GM18867 (cell line): ENCODE measurements around the gene SMARCAL1.

Source experiments
- ATAC-seq: cut with Tn5 transposase; IDR thresholded peaks from one replicate; pipeline ENCODE4 v1.9.1; 2021; ENCODE audit warnings: mild to moderate bottlenecking, moderate library complexity; ENCODE audit not compliant: unreplicated experiment

The SMARCAL1 gene

DNA sequence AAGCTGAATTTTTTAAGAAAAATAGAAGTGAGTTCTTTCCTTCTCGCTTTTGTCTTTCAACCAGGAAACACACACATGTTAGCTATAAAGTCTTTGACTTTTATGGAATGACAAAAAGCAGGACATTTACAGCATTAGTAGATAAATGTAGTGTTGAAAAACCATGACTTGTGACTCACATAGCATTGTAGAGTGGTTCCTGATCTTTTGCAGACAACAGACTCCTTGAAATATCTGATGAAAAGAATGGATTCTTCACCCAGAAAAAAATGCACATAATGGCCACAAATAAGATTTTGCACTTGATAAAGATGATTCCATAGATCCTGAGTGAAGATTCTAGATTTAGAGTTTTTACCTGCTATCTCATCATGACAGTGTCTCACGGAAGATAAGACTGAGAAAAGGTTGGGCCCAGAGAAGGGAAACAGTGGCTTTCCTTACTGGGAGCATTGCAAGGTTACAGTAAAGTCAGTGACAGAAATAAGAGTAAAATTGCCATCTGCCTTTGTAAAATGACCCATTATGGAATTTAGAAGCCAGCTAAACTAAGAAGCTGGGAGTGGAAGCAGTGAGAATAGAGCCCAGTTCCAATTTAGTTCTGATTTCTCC lies 14.0 kb downstream of the SMARCAL1 start:
- ATAC-seq = no peak

DNA sequence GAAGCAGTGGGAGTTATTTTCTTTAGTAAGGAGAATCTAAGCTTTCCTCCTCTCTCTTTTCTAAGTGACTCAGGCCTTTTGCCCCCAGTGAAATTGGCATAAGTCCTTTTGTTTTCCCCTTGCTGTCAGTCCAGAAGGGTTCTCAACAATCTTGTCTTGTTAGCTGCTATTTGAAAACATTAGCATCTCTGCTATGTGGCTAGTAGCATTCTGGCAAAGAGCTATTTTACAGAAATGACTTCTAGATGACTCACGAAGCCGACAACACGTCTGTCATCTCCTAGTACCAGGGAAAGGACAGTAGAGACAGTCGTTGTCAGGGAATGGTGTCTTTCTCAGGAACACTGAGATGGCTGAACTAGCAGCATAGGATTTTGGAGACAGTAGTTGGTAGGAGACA lies 14.7 kb downstream of the SMARCAL1 start:
- no peak for ATAC-seq

DNA sequence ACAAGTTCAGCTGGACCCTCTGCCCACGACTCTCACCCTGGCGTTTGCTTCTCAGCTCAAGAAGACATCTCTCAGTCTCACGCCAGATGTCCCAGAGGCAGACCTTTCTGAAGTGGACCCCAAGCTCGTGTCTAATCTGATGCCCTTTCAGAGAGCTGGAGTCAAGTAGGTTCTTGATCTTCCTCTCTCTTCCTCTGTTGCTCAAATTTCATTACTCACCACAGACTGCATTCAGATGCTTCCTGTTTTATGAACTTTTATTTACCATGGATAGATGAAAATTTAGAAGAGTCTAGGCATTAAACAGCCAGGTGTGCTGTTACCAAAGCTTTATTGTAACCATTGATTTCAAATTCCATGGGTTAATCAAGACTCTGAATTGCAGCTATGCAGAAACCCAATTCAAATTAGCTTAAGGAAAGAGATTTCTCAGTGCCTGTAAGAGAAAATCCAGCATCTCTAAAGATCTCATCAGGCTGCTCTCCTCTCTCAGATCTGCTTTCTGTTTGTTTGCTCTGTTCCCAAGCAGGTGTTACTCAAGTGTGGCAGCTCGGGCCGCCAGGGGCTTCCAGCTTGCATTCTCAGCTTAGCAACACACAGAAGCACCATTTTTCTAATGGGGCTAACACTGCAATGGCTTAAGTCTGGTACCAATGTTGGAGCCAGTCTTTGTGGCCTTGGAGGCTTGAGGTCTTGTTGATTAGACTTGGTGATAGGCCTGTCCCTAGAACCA lies 16.5 kb downstream of the SMARCAL1 start:
- ATAC-seq = no peak

DNA sequence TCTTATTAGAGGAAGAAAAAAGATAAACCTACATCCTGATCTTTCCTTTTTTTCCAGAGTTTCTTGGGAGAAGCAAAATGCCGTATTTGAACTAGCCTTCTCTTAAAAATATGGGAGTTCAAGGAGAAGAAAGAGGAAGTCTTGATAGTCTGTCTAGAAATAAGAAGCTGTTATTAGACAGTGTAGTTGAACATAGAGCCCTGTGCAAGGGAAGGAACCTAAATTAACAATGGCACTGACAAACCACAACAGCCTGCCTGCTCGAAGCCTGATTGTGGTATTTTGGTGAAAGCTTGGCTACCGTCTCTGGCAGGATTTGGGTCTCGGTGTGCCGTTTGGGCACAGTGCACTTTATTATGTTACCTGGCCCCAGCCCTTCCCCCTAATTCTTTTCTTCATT lies 17.1 kb downstream of the SMARCAL1 start:
- ATAC-seq = no peak

DNA sequence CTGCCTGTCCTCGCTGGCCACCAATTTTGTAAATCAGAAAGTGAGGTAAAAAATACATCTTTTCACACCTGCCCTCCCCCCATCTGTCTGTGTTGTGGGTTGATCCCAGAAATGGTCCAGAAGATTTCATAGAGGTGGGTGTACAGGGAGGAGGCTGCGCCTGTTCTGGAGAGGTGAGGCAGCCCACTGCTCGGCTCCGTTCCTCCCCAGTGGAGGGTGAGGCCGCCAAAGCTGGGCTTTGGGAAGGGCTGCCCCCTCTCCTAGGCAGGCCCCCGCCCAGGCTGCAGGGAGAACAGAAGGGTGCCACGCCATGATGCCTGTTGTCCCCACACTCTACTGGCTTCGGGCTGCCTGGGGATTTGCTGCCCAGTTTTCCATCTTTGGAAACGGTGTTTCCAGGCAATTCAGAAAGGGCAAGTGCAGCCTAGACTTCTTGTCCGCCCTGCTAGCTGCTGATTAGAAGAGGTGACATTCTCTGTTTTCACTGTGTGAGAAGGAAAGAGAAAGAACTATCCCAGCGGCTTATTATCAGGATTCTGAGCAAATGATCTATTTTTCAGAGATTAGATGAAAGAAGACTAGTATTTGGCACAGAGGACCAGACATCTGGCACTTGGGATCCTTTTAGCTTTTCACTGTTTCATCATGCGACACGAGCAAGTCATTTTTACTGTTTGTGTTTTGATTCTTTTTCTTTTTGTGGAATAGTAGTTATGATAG lies 18.7 kb downstream of the SMARCAL1 start:
- ATAC-seq = no peak

DNA sequence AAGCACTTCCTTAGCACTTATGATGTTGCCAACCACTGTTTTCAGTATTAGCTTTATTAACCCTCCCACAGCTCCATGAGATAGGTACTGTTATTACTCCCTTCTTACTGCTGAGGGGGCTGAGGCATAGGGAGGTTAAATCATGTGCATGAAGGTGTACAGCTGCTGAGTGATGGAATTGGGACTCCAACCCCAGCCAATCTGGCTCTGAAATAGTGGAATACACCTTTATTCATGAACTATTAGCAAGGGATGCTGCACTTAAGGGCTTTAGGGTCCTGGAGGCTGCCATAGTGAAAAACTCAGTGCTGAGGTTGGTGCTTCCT lies 19.2 kb downstream of the SMARCAL1 start:
- no peak for ATAC-seq

DNA sequence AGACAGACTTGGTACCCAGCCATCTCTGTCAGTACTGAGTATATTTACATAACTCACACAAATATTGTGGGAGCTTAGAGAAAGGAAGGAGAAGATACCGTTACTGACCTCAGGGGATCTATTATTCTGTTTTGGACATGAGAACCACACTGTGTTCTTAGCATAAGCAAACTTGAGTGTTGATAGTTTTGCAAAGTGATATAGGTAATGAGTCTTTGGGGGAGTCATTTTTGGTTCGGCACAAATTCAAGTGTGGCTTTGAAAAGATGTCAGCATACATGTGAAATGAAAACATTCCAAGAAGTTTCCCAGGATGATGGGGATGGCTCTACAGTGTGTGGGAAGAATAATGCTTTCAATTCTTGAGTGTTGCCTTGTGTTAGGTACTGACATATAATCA lies 24.1 kb downstream of the SMARCAL1 start:
- ATAC-seq = no peak

DNA sequence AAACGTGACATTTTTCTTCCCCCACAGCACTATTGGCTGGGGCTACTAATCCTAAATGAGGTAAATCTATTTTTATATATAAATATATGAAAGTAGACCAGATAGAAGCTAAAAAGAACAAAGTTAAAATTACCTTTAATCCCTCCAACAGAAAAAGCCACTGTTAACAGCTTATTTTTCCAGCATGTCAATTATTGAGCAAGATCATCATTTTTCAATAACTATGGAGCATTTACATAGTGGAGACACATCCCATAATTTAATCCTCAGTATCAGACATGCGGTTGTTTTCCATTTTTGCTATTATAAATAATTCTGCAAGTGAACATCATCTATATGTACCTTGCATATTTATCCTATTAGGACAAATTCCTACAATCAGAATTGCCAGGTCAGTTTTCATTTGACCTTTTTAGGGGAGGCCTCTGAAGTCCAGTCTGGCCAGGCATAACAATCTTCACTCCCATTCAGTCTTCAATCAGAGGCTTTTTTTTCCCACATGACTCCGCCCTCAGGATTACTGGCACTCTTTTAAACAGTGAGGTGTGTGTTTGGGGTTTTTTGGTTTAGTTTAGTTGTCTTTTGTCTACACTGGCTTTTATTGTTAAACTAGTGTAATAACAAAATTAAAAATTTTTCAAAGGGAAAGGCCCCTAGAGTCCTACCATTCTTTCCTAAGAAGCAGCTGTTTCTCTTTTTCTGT lies 29.2 kb downstream of the SMARCAL1 start:
- ATAC-seq = no peak

DNA sequence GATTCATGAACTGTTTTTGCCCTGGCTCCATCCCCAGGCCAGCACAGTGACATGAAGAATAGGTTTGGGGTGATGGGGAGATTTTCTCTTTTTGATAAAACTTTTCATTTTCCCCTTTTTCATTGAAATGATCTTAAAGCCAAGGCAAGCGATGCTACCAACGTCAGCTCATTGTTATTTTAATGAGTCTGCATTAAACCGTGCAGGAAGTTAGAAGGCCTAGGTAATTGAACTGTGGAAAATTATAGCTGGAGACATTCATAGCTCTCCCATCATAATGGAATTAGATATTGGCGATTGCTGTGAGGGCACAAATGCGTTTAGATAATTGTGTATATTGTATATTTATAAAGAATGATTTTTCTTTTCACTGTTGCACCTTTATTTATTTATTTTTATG lies 33.2 kb downstream of the SMARCAL1 start:
- ATAC-seq = no peak

DNA sequence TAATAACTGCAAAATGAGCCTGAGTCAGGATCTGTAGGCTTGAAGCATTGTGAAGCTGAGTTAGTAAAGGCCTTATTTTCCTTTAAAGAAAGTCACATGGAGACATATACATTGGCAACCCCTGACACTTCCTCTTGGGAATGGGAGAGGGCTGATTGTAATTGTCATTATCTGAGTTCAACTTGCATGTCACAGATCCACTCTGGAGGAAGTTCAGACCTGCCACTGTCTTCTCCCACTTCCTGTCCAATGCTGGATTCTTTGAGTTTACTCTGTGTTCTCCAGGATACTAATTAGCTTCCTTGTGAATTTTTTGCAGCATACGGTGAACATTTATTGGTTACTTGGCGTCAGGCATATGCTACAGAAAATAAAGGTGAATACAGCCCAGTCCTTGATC lies 34.1 kb downstream of the SMARCAL1 start:
- ATAC-seq = no peak

DNA sequence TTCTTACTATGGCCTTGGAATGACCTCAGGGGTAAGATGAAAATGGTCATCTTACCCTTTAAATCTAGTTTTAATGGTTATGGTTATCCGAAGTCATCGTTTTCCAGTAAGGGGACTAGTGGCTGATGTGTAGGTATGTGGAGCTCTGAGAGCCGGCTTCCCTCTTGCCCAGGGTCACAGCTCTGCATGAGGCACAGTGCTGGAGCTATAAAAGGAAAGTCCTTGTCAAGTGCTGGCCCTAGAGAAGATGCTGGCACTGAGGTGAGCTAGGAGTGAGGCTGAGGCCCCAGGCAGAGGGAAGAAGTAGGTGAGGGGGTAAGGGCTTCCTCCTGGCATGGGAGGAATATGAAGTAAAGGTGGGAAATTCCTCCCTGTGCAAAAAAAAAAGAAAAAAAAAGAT lies 35.0 kb downstream of the SMARCAL1 start:
- no peak for ATAC-seq

DNA sequence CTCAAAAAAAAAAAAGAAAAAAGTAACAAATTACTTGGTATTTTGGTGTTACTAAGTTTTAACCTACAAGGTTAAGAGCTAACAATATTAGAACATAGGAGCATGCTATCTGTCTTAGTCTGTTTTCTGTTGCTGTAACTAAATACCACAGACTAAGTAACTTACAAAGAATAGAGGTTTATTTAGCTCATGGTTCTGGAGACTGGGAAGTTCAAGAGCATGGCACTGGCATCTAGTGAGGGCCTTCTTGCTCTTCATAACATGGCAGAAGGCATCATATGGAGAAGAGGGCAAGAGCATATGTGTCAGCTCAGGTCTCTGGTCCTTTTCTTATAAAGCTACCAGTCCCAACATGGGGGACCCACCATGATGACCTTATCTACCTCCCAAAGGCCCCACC lies 36.5 kb downstream of the SMARCAL1 start:
- no peak for ATAC-seq

DNA sequence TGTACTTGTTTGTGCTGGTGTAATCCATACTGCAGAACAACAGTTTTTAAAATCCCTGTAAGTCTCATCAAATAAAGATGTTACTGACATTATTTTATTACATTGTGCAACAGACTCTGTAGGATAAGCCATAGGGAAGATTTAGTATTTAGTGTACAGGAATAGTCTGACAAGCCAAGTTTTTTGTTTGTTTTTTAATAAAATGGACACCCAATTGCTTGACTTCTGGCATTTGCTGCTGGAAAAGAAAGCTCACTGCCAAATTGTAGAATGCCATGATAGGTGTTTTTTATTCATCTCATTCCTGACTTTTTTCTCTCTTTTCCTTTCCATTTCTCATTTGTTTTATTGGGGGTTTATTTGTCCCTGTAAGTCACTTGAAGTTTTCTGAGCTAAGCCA lies 38.1 kb downstream of the SMARCAL1 start:
- no peak for ATAC-seq

DNA sequence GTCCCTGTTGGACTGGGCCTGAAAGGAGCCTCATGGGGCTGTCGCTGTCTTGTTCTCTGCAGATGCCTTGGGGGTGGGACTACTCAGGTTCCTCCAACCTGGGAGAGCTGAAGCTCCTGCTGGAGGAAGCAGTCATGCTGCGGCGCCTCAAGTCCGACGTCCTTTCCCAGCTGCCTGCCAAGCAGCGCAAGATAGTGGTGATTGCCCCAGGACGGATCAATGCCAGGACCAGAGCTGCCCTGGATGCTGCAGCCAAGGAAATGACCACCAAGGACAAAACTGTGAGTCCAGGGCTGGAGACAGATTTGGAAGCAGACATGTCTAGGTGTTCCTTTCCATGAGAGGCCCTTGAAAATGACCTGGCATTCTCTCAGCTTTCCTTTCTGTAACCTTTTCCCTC lies 38.5 kb downstream of the SMARCAL1 start:
- ATAC-seq = no peak

DNA sequence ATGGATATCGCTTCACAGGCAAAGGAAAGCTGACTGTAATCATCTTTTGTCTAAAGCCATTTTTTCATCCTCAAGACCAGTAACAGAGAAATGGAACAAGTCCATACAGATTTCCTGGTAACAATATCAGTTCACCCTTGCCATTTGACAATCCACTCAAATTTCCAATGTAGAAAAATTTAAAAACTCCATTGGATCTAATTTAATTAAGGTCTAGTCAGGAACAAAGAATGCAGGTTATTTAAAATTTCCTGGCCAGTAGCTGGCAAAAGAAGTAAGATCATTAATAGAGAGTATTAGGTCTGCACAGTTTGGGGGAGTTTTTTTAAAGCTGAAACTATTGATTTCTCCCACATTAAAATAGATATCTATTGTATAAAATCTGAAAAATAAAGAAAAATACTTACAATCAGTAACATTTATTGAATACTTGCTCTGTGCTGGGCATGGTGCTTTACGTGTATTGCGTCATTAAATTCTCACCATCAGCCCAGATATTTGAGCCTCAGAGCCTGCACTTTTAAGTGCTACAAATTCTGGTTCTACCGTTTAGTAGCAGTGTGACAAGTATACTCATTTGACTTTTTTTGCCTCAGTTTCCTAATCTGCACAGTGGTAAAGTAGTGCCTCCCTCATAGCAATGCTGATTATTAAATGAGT lies 41.8 kb downstream of the SMARCAL1 start:
- no peak for ATAC-seq

DNA sequence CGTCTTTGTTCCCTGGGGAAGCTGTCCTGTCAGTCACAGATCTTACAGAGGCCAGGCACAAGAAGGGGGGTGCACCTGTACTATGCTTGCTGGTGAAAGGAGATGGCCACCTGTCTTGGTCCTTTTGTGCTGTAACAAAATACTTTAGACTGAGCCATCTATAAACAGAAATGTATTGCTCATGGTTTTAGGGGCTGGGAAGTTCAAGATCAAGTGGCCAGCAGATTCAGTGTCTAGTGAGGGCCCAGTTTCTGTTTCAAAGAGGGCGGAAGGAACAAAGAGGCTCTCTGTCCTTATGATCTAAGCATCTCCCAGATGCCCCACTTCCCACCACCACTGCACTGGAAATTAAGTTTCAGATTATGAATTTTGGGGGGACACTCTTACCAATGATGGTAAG lies 50.9 kb downstream of the SMARCAL1 start:
- no peak for ATAC-seq

DNA sequence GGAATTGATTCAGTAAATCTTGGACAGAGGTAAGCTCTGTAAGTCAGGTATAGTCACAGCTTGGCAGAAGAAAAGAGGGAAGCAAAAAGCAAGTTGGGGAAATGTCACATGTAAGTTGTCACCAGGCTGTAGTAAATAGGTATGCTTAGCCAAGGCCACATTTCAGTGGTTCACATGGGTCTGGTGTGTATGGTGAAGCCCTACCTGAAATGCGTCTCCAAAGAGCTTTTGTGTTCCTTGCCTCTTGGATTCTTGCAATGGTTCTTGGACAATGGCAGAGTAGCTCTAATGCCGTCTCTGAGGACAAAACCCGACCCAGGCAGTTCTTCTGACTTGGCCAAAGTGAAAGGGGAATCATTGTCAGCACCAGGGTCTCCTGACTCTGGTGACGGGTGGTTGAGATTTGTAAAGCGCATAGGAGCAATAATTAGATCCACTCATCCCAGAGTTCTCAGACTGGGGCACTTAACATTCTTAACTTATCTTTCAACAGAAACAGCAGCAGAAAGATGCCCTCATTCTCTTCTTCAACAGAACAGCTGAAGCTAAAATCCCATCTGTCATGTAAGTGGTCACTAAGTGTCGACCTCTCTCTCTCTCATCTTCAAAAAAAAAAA lies 51.9 kb downstream of the SMARCAL1 start:
- ATAC-seq = no peak

DNA sequence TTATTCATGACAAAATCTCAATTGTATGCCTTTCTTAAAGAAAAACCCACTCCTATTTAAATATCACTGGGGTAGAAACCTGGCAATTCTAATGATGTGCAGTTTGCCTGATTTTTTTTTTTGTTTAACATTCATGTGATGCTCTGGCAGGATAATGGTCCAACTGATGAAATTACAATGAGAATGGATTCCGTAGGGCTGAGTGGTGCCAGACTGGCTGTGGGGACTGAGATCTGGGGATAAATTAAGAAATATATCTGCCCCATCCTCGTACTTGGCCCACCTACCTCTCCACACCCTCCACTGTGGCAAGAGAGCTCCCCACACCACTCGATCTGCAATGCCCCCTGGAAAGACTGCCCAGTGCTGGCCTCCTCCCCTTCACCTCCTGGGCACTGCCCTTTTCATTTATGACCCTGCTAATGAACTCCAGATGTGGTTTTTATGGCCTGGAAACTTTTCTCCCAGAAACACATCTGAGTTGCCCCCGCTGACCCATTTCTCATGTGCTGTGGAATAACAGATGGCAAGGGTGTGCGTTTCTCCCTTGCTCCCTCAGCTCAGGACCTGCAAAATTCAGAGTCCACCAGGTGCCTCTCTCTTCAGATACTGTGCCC lies 53.4 kb downstream of the SMARCAL1 start:
- ATAC-seq = no peak

DNA sequence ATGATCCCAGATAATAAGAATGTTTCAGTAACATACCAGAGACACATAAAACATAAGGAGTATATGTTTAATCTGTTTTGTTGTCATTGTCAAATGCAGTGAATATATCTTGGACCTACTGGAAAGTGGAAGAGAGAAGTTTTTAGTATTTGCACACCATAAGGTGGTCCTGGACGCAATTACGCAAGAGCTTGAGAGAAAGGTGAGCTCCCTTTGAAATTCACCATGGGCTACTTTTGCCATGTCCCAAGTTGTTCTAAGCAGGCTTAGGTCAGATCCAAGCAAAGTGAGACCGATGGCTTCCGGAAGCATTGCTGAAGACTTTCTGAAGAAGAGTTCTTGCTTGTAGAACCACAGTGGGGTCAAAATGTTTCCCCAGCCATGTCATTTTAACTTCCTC lies 55.6 kb downstream of the SMARCAL1 start:
- no peak for ATAC-seq

DNA sequence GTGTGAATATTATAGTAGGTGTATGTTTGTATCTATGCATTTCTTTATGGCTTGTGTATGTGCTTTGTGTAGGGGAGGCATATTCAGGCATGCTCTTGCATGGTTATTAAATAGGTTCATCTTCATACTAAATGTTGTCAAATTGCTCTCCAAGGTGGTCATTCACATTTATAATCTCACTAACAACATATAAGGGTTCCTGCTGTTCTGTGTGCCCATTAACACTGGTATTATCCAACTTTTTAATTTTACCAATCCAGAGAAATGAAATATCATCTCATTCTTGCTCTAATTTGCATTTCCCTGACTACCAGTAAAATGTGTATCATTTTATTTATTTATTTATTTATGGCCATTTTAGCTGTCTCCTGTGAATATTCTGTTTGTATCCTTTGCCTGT lies 57.4 kb downstream of the SMARCAL1 start:
- ATAC-seq = no peak
